A673 (cell line): Measurements from ENCODE around the gene RPS6KA5.

Source experiments
- CTCF ChIP-seq: fragments of 300-800, 200-600 bp; sonication (generic); conservative IDR thresholded peaks from 2 replicates; pipeline ENCODE4 v1.5.1; 2017; ENCODE audit warnings: low read depth, mild to moderate bottlenecking, antibody characterized with exemption, low read length, moderate library complexity, mixed read lengths
- EZH2 ChIP-seq: fragments of 200-600 bp; sonication (generic); IDR thresholded peaks from 2 replicates; pipeline ENCODE4 v1.6.1; 2017; ENCODE audit warnings: borderline replicate concordance, low read depth, mild to moderate bottlenecking, mixed read lengths, antibody characterized with exemption, low read length; ENCODE audit not compliant: poor library complexity, severe bottlenecking

GRCh38 chr14:90963343-90963742 lies 97.1 kb downstream of the RPS6KA5 start:
- TF ChIP-seq CTCF: no peak
- TF ChIP-seq EZH2: no peak
